DLD1 (cell line): ENCODE data around the gene PHLDA2.

Source experiments
- in situ Hi-C: cut with HindIII; loops from 2 replicates; pipeline ENCODE4 v1.10.0; 2017; ENCODE audit warnings: low sequenced_read_pairs

The PHLDA2 gene

DNA sequence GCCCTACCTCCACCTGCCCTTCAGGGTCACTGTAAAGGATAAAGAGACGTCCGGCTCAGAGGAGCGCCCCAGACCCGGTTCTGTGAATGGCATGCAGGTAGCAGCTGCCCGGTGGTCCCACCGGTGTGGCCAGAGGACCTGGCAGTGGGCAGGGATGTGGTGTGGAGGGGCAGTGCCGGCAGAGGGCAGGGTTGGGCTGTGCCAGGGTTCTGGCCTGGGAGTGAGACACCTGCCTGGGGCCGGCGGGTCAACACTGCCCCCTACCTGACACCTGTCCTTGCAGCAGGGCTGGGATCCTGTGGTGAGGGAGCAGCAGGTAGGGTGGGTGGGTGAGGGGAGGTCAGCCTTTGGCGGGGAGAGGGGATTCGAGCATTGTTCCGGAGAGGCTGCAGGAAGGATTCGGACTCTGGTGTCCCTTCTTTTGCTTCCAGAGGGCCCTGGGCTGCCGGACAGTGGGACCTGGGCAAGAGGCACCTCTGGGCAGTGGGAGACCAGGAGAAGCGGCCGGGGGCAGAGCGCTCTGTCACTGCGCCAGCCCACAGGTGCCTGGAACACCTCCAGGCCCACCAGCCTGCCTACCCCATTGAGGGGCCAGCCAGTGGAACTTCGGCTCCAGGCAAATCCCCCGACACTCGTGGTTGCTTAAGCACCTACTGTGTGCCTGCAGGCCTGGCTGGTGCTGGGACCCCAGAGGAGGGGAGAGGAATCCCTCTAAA, 1.6 kb upstream of the PHLDA2 start:
- in situ Hi-C loops, result no loop called here

DNA sequence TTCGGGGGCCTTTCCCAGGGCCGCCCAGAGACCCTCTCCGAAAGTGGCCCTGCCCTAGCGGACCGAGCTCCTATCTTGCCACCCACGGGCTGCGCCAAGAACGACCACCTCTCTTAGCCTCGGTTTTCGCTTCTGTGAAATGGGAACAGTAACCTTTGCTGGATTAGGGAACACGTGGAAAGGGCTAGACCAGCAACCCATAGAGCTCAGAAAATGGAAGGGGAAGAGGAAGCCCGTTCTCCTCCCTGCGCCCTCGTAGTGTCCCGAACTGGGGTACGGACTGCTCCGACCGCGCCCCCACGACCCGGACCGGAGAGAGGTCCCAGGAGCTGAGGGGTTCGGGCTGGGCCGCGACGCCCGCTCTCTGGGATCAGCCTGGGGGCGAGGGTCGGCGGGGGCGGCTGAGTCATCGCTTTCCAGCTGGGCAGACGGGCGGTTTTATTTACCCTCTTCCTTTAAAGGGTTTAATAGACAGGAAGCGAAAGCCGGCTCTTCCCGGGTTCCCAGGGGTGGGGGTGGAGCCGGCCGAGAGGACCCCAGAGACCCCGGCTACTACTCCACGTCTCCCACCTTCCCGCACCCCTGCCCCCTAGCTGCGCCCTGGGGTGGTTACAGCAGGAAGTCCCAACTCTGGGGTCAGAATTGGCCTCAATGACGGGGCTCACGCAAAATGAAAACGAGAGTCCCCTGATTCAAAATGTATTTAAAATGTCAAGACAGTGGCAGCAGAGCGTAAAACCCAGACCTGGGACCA, 907 bp upstream of the PHLDA2 start:
- in situ Hi-C loops, result no loop called here

DNA sequence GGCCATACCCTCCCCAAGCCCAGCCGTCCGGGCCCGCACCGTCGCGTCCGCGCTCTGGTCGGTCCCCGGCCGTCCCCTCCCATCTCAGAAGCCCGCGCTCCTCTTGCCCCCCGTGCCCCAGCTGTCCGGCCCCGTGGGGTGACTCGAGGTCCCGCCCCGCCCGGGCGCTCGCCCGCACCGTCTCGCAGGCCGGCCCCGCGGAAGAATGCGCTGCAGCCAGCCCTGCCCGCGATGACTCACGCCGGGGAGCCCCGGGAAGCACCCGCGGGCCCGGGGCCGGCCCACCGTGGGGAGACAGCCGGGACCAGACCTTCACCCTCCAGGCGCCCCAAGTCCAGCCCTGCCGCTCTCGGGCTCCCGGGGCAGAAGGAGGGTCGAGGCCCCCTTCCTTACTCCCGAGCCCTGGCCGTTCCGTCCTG, 320 bp upstream of the PHLDA2 start:
- in situ Hi-C loops, result no loop called here

DNA sequence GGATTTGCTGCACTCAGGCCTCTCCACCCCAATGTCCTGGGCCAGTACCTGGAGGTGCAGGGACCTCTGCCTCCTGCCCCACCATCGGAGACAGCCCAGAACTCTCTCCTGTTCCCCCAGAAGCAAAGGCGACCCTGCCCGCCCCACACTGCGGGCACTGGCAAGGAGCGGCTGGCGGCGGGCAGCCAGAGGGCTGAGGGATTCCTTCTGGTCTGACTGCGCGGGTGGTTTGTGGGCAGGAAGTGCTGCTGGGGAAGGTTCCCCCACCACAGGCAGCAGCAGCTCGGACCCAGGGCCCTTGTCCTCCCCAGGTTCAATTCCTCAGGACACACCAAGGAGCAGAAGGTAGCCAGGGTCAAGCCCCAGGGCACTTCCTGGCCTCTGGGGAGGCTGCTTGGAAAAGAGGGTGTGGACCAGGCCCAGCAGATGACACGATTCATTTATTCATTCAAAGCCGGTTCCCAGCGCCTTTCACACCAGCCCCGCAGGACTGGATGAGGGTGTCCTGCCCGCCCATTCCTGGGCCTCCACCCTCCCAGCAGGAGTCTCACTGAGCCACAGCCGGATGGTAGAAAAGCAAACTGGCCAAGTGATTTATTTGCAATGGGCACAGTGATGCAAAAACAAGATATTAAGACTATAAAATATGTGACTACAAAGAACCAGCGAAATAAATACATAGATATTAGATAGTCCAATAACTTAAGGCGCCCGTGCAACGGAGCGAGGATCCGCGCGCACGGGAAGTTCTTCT, 1.2 kb downstream of the PHLDA2 start:
- in situ Hi-C loops, result no loop called here

DNA sequence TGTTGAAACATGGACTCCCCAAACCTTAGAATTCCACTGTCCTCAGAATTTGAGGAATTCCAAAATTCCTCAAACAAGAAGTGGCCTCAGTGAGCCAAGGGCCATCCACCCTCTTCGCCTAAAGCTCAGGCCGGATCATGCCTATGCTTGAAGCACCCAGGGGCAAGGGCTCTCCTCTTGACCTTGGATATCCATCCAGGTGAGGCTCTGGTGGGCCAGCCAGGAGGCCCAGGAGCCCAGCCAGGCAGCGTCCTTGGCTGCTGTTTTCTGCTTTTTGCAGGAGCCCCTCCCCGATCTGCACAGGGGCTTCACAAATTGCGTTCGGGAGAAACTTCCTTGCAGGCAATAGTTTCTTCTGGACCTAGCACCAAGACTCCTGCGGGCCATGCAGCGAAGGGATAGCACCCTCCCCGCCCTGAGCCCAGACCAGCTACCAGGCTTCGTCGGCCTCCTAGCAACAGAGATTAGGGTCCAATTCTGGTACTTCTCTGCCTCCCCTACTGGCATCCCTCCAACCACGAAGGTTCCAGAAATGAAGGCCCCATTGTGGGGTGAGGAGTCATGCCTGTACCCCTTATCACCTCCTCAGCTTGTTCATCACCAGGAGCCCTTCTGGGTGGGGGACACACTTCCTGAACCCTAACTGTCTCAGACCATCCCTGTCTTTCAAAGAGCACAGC, 2.0 kb downstream of the PHLDA2 start:
- in situ Hi-C loops, result no loop called here

DNA sequence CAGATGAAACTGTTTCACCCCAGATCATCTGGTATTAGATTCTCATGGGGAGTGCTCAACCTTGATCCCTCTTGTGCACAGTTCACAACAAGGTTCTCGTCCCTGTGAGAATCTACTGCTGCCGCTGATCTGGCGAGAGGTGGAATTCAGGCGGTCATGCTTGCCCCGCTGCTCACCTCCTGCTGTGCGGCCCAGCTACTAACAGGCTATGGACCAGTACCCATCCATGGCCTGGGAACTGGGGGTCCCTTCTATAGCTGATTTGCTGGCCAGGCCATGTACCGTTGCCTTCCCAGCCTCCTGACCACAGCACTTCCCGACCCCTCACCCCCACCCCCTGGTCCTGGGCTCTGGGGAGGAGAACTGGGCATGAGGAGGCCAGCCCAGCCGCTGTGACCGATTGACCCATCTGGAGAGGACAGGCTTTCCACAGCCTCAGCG, 2.6 kb downstream of the PHLDA2 start:
- in situ Hi-C loops, result no loop called here

DNA sequence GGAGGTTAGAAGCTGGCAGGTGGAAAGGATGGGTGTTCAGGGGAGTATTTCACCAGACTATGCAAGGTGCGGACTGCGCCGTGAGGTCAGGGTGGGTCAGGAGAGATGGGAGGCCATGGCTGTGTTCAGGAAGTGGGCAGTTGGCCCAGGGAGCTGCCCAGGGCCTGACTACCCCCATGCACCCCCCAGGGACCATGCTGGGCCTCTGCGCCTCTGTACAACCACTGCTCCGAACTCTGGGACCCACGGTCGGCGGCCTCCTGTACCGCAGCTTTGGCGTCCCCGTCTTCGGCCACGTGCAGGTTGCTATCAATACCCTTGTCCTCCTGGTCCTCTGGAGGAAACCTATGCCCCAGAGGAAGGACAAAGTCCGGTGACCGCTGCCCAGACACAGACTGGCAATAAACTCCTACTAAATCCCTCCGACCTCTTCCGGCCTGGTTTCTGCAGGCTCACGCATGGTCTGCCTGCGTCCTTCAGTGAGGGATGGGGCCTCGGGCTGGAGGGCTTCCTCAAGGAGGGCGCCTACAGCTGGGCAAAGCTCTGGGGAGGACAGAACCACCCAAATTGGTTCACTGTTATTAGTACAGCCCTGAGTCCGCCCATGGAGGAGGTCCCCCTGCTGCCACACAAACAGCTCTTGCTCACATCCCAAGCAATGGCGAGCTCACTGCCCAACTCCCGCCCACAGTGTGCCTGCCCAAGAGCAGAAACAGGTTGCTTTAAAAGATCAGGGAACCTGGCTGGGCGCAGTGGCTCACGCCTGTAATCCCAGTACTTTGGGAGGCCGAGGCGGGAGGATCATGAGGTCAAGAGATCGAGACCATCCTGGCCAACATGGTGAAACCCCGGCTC, 4.2 kb downstream of the PHLDA2 start:
- in situ Hi-C loops, result no loop called here

DNA sequence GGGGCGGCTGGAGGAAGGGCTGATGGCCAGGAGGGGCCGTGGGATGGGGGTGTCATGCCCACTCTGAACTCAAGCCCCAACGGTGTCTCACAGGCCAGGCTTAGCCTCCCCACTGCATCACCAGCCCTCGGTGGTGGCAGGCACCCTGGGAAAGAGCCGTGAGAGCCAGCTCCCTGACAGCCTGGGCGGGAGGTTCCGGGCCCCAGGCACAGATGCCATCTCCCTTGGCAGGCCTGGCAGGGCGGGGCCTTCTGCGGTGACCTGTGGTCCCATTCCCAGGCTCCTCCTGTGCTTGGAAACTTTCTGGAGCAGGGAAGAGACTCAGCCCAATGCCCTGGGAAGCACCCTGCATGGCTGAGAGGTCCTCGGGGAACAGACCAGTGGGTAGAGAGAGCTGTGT, 4.8 kb downstream of the PHLDA2 start:
- in situ Hi-C loops, result no loop called here

DNA sequence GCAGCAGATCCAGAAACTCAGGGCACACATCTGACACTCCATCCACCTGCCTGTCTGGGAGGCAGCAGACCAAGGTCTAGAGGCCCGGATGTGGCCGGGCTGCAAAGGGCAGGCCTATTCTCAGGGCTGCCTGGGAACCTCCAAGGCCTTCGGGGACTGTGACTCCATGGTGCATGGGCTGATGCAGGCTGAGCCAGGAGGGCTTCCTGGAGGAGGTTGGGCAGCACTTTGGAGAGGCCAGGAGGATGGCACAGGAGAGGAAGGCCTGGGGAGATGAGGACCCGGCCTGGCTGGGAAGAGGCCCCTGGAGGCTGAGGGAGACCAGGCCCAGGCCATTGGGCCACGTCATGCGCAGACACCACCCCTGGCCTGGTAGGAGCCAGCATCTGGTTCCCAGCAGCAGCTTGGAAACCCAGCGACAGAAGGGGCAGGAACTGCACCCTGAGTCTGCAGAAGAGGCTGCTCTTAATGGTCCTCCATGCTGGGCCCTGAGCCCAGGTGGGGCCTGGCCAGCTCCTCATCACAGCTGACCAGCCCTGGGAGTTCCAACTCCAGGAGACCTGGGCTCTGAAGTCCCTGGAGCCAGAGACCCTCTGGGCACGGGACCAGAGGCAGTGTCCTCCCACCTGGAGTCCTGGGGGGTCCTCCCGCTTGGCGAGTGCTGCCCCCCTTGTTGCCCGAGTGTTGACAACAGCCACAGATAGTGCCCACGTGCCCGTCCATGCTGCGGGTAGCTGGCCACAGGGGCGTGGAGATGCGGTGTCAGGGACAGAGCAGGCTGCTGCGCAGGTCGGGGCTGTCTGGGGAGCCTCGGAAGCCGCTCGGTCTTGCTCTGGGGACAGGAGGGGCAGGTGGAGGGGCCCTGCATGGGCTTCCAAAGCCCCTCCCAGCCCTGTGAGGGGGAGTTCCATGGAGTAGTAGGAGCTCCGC, 5.5 kb downstream of the PHLDA2 start:
- in situ Hi-C loops, result no loop called here

DNA sequence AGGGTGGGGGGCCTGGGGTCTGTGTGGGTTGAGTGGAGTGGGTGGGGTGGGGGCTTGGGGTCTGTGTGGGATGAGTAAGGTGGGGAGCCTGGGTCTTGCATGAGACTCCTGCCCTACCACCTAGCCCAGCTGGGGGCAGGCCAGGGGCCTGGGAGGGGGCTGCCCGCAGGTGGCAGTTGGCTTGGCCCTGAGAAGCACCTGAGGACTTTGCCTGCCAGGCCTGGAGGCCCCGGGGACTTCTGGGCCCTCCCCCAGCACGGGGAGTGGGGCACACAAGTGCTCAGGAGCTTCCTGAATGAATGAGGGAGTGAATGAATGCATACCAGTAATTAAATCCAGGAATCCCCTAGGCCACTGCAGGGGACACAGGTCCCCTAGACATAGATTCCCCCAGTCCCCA, 6.6 kb downstream of the PHLDA2 start:
- in situ Hi-C loops, result no loop called here

DNA sequence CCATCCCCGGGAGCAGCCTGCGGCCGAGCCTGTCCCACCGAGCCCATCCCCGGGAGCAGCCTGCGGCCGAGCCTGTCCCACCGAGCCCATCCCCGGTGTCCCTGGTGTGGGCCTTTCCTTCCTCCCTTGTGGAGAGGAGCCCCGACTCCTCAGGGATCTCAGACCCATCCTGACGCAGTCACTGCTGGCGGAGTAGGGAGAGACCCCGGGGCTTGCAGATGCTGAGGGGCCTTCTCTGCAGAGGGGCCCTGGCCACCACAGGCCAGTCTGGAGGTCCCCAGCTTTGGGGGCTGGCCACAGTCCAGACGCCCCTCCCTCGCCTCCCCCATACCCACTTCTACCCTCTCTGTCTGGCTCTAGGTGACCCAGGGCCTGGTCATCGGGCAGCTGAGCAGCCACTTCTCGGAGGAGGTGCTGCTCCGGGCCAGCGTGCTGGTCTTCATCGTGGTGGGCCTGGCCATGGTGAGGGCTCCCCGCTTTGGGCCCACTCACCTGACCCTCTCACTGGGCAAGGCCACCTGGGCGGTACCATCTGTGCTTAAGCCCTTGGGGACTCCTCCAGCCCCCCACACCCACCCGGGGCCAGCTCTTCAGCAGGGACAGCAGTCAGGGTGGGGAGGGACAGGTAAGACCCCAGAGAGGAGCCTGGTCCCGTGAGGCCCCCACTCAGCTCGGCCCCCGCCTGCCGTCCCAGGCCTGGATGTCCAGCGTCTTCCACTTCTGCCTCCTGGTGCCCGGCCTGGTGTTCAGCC, 7.3 kb downstream of the PHLDA2 start:
- in situ Hi-C loops, result no loop called here

DNA sequence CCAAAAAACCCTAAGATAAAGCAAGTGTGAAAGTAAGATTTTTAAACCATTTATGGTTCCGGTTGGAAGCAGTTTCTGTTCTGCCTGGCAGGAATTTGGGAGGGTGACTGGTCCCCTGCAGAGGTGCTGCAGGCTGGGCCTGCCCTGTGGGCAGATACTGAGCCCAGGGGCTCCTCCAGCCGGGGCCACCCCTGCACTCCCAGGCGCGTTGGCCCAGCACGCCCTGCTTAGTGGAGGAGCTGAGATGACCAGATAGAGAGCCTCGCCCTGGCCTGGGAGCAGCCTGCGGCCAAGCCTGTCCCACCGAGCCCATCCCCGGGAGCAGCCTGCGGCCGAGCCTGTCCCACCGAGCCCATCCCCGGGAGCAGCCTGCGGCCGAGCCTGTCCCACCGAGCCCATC, 8.0 kb downstream of the PHLDA2 start:
- in situ Hi-C loops, result no loop called here

DNA sequence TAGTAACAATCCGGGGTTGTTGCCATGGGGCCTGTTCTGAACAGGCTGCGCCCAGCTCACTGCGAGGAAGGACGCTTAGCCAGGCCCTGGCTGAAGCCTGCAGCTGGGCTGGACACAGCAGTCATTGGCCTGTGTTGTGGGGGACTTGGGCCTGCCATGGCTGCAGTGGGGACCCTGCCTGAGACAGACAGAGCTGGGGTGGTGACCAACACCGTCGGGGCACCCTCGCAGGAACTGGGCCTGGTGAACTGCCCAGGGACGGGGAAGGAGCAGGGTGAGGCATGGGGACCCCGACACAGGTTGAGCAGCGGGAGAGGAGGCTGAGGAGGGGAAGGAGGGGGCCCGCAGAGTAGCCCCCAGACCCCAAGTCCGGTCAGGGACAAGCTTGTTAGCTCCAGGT, 8.9 kb downstream of the PHLDA2 start:
- in situ Hi-C loops, result no loop called here

DNA sequence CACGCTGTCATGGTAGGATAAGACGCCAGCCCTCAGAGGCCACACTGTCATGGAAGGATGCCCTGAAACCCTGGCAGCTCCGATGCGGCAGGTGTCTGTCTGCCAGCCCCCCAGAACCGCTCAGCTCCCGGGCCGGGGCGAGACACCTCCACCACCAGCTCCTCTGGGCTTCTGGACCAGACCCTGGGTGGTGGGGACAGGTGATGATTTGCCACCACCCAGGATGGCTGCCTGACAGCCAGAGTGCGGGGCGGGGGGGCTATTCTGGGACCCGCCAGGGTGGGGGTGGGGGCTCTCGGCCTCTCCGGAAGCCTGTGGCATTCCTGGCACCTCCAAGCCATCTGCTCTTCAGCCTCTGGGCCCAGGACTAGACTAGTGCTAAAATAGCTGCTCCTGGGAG, 9.4 kb downstream of the PHLDA2 start:
- in situ Hi-C loops, result no loop called here

DNA sequence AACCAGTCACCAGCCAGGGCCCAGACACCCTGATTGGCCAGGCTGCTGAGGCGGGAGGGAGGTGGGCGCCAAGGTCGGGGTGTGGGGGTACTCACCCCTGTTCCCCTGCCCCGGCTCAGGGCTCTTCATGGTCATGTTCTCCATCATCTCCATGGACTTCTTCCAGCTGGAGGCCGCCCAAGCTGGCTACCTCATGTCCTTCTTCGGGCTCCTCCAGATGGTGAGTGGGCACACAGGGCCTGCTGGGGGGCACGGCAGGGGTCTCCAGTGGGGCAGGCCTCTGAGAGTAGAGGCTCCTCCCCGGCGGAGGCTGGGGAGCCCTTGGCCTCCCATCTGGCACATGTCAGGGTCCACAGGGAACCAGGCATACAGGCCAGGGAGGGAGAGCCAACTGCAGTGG, 10.0 kb downstream of the PHLDA2 start:
- in situ Hi-C loops, result no loop called here

DNA sequence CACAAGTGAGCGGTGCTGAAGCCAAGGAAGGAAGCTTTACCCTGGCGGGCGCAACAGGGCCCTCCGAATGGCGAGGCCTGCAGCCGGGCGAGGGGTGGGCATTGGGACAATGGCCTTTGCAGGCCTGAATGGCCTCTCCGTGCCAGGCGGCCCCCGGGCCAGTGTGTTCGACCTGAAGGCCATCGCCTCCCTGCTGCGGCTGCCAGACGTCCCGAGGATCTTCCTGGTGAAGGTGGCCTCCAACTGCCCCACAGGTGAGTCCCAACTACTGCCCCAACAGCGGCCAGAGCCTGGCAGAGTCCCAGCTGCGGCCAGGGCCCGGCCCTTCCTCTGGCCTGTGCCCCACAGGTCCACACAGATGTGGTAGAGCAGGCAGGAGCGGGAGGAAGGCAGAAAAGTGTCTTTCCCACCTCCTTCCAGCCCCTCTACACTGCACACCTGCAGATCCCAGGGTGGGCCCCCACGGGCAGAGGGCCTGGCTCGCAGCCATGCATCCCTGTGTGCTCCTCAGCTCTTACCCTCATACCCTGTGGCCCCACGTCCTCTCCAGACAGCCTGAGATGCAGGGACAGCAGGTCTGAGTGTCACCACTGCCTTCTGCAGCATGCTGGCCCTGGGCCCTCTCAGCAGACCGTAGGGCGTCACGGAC, 11.3 kb downstream of the PHLDA2 start:
- in situ Hi-C loops, result no loop called here

DNA sequence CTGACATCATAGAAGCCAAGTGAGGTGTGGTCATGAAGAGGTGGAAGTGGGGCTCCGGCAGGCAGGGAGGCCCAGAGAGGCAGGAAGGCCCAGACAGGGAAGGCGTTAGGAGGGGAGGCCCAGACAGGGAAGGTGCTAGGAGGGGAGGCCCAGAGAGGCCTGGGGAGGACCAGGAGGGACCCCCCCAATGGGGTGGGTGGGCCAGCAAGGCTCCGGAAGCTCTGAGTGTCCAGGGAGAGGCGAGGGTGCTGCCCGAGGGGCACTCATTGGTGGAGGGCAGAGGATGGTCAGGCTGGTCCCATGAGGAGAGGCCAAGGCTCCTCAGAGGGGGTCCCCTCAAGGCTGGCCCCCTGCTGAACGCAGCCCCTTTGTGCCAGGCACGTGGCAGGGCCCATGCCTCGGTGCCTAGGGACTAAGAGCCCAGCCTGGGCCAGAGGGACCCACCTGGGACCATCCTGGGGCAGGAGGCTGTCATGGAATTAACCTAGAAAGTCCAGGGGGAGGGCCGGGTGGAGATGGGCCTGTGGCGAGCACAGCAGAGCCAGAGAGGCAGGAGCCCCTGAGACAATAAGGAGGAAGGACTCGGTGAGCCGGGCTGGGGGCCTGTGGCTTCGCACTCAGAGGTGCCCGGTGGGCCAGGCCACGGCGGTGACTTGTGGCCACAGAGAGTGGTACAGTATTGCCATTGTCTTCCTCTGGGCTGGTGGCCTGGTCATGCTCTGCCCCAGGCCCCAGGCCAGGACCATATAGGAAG, 12.2 kb downstream of the PHLDA2 start:
- in situ Hi-C loops, result no loop called here
